ENCODE results near the gene WDR7. TPM values are rescaled to one million over a fixed set of nuclear protein-coding genes. Genes with fewer than 3 reads are reported as not detected.

Gene WDR7
- total RNA-seq, 2 donors from 2014 or later: 19.7 to 29.0 TPM

- intact Hi-C loops (cut with DNase I): no loop called here
- TF ChIP-seq CTCF (IDR thresholded peaks at IDR 0.05) (no peak), POLR2A (IDR thresholded peaks at IDR 0.05) (no peak), POLR2AphosphoS5 (IDR thresholded peaks at IDR 0.05) (no peak)
Measured at GRCh38 chr18:56926734-56927133, 275.6 kb downstream of the WDR7 start.

GRCh38 chr18:56927786-56928185 lies 276.6 kb downstream of the WDR7 start:
- DNase-seq (ENCODE audit: low spot score): no peak
- H3K27ac ChIP-seq: no peak overlapping the region
- H3K4me1 ChIP-seq (replicated peaks): no peaks in the 10 kb centered on the region
- WGBS: 97% methylated on average over 3 of the region's 3 CpGs
- H3K4me3 ChIP-seq: no peak overlapping the region
- no peak for TF ChIP-seq POLR2A (IDR thresholded peaks at IDR 0.05)
- TF ChIP-seq CTCF (IDR thresholded peaks at IDR 0.05): no peak
- intact Hi-C loops (cut with DNase I): no loop called here
- H3K27me3 ChIP-seq (replicated peaks; ENCODE audit: insufficient read depth): no peaks in the 10 kb centered on the region
- H3K9me3 ChIP-seq: no peaks in the 10 kb centered on the region
- H3K36me3 ChIP-seq: no peaks in the 10 kb centered on the region

More at GRCh38 chr18:56926734-56927133, 275.6 kb downstream of the WDR7 start:
- Histone ChIP-seq H3K27ac (no peak overlapping the region), H3K4me1 (replicated peaks) (no peaks in the 10 kb centered on the region), H3K36me3 (no peaks in the 10 kb centered on the region), H3K4me3 (no peak overlapping the region), H3K9me3 (no peaks in the 10 kb centered on the region), H3K27me3 (replicated peaks; ENCODE audit: insufficient read depth) (no peaks in the 10 kb centered on the region)
- WGBS: 81% methylated on average over 5 of the region's 5 CpGs
- DNase-seq (ENCODE audit: low spot score): no peak

- Histone ChIP-seq H3K9me3 (no peaks in the 10 kb centered on the region), H3K36me3 (no peaks in the 10 kb centered on the region), H3K27ac (no peak overlapping the region), H3K4me3 (no peak overlapping the region), H3K4me1 (replicated peaks) (no peaks in the 10 kb centered on the region), H3K27me3 (replicated peaks; ENCODE audit: insufficient read depth) (no peaks in the 10 kb centered on the region)
- TF ChIP-seq CTCF (IDR thresholded peaks at IDR 0.05) (no peak), POLR2A (IDR thresholded peaks at IDR 0.05) (no peak), POLR2AphosphoS5 (IDR thresholded peaks at IDR 0.05) (no peak)
- DNase-seq (ENCODE audit: low spot score): no peak
- whole genome bisulfite sequencing: 89% methylated on average over 5 of the region's 5 CpGs
- intact Hi-C loops (cut with DNase I): no loop called here
Measured at GRCh38 chr18:56929886-56930285, 278.7 kb downstream of the WDR7 start.

GRCh38 chr18:56933472-56933871 lies 282.3 kb downstream of the WDR7 start:
- TF ChIP-seq POLR2A (IDR thresholded peaks at IDR 0.05) (no peak), POLR2AphosphoS5 (IDR thresholded peaks at IDR 0.05) (no peak), CTCF (IDR thresholded peaks at IDR 0.05) (no peak)
- intact Hi-C loops (cut with DNase I): no loop called here

GRCh38 chr18:56934131-56934530 lies 283.0 kb downstream of the WDR7 start:
- 46% methylated on average over 3 of the region's 3 CpGs for WGBS
- Histone ChIP-seq H3K4me1 (replicated peaks) (no peaks in the 10 kb centered on the region), H3K27ac (no peak overlapping the region), H3K9me3 (no peaks in the 10 kb centered on the region), H3K27me3 (replicated peaks; ENCODE audit: insufficient read depth) (no peaks in the 10 kb centered on the region), H3K36me3 (no peaks in the 10 kb centered on the region), H3K4me3 (no peak overlapping the region)
- DNase-seq (ENCODE audit: low spot score): no peak
- intact Hi-C loops (cut with DNase I): no loop called here
- TF ChIP-seq POLR2A (IDR thresholded peaks at IDR 0.05) (no peak), CTCF (IDR thresholded peaks at IDR 0.05) (no peak), POLR2AphosphoS5 (IDR thresholded peaks at IDR 0.05) (no peak)

More at GRCh38 chr18:56933472-56933871, 282.3 kb downstream of the WDR7 start:
- Histone ChIP-seq H3K4me1 (replicated peaks) (no peaks in the 10 kb centered on the region), H3K27me3 (replicated peaks; ENCODE audit: insufficient read depth) (no peaks in the 10 kb centered on the region), H3K9me3 (no peaks in the 10 kb centered on the region), H3K4me3 (no peak overlapping the region), H3K27ac (no peak overlapping the region), H3K36me3 (no peaks in the 10 kb centered on the region)
- no peak for DNase-seq (ENCODE audit: low spot score)
- WGBS: 76% methylated on average over 2 of the region's 2 CpGs

Measured in prostate gland (tissue), 2 donors.